GM18870 (cell line): ENCODE results near the gene MAEA.

Experiments used
- ATAC-seq: cut with Tn5 transposase; IDR thresholded peaks from one replicate; pipeline ENCODE4 v1.9.1; 2021; ENCODE audit warnings: moderate library complexity; ENCODE audit not compliant: unreplicated experiment

Gene MAEA

GRCh38 chr4:1376841-1377605, 87.3 kb downstream of the MAEA start:
- no peak for ATAC-seq

- no peak for ATAC-seq
Observed at GRCh38 chr4:1377606-1378261, 88.0 kb downstream of the MAEA start.

- no peak for ATAC-seq
Observed at GRCh38 chr4:1378559-1379231, 89.0 kb downstream of the MAEA start.

GRCh38 chr4:1379351-1379781, 89.7 kb downstream of the MAEA start:
- ATAC-seq = no peak

- ATAC-seq = no peak
Observed at GRCh38 chr4:1379801-1380331, 90.2 kb downstream of the MAEA start.

GRCh38 chr4:1380368-1381151, 90.9 kb downstream of the MAEA start:
- ATAC-seq = no peak

GRCh38 chr4:1381181-1381621, 91.5 kb downstream of the MAEA start:
- ATAC-seq = no peak

GRCh38 chr4:1381944-1382541, 92.4 kb downstream of the MAEA start:
- ATAC-seq = no peak

GRCh38 chr4:1382776-1383727, 93.4 kb downstream of the MAEA start:
- no peak for ATAC-seq

- ATAC-seq = no peak
Observed at GRCh38 chr4:1383728-1384591, 94.3 kb downstream of the MAEA start.

GRCh38 chr4:1384675-1385372, 95.1 kb downstream of the MAEA start:
- ATAC-seq = no peak

- ATAC-seq = no peak
Observed at GRCh38 chr4:1385373-1386340, 96.0 kb downstream of the MAEA start.
